Rectal smooth muscle tissue (tissue), 1 donor: ENCODE results near the gene PARD3B.

Experiments used
- H3K27ac ChIP-seq: one replicate; pipeline ENCODE4 v1.7.0; 2013; ENCODE audit warnings: low read depth, low read length, inconsistent platforms
- H3K27me3 ChIP-seq: one replicate; pipeline ENCODE4 v1.7.0; 2013; ENCODE audit warnings: low read length; ENCODE audit not compliant: control insufficient read depth, insufficient read depth
- H3K36me3 ChIP-seq: one replicate; pipeline ENCODE4 v1.7.0; 2013; ENCODE audit warnings: low read length; ENCODE audit not compliant: control insufficient read depth, insufficient read depth
- H3K4me1 ChIP-seq: one replicate; pipeline ENCODE4 v1.7.0; 2013; ENCODE audit warnings: low read length; ENCODE audit not compliant: control insufficient read depth, insufficient read depth
- H3K4me3 ChIP-seq: one replicate; pipeline ENCODE4 v1.7.0; 2013; ENCODE audit warnings: low read length
- H3K9ac ChIP-seq: one replicate; pipeline ENCODE4 v1.7.0; 2013; ENCODE audit warnings: low read length

PARD3B gene

DNA sequence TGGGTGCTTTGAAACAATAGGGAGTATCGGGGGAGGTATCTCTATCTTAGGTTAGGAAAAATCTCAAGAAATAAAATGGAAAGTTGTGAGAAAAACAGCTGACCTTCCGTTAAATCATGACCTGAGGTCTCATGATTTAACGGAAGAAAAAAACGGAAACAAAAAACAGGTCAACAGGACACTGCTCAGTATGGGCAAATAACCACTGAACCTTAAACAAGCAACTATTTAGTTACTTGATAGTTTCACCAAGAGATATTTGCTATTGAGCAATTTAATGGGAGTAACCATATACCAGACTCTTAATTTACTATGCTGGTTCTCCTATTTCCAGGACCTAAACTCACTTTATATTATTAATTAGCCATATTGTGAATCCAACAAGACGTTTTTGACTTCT lies 150.8 kb downstream of the PARD3B start:
- no peaks in the 10 kb centered on the region for H3K36me3 ChIP-seq
- peaks cover 4% of the 10 kb centered on the region for H3K4me1 ChIP-seq
- H3K27ac ChIP-seq, result no peak overlapping the region
- H3K9ac ChIP-seq, result no peak overlapping the region
- no peaks in the 10 kb centered on the region for H3K27me3 ChIP-seq
- H3K4me3 ChIP-seq, result no peak overlapping the region

DNA sequence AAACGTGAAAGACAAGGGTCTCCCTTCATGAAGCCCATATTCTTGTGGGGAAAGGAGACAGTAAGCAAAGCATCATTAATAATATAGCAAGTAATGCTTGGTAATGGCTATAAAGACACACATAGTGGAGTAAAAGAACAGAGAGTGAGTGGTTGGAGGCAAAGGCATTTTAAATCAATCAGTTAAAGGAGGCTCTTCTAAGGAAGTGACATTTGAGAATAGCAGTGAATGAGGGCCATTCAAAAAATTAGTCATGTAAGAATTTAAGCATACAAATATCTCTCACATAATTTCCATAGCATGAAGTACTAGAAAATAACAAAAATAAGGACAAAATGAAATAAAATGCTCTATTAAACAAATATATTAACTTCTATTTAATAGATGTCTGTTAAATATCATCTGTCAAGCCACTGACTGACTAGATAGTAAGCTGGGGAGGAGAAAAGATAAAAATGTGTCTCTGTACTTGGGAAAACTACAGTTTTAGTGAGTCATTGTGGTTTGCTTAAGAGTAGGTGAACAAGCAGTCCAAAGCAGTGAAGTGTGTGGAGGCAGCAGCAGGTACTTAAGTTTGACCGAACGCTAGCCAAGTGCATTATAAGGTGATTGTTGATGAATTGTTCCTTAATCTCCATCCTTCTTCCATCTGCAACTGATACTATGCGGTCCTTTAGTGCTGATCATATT lies 160.1 kb downstream of the PARD3B start:
- Histone ChIP-seq H3K4me3 (no peak overlapping the region), H3K36me3 (no peaks in the 10 kb centered on the region), H3K27me3 (no peaks in the 10 kb centered on the region), H3K4me1 (peaks cover 5% of the 10 kb centered on the region), H3K9ac (no peak overlapping the region), H3K27ac (no peak overlapping the region)

DNA sequence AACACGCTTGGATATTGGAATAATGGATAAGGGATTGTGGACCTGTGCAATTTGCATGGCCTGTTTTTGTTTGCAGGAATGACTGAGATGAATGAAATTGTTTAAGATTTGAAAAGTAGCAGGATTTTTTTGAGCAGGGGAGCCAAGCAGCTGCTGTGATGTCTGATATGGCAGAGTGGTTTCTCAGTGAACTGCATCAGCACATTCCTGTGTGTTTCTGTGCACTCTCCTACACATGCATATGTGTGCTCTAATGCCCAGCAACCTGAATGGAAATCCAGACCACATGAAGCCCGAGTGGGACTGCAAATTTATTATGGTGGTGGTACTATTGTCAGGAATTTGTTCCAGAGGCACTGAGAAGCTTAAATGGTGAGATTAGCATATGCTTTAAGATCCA lies 161.7 kb downstream of the PARD3B start:
- no peaks in the 10 kb centered on the region for H3K36me3 ChIP-seq
- peaks cover 5% of the 10 kb centered on the region for H3K4me1 ChIP-seq
- H3K27me3 ChIP-seq, result no peaks in the 10 kb centered on the region
- H3K27ac ChIP-seq, result no peak overlapping the region
- H3K9ac ChIP-seq, result no peak overlapping the region
- no peak overlapping the region for H3K4me3 ChIP-seq

DNA sequence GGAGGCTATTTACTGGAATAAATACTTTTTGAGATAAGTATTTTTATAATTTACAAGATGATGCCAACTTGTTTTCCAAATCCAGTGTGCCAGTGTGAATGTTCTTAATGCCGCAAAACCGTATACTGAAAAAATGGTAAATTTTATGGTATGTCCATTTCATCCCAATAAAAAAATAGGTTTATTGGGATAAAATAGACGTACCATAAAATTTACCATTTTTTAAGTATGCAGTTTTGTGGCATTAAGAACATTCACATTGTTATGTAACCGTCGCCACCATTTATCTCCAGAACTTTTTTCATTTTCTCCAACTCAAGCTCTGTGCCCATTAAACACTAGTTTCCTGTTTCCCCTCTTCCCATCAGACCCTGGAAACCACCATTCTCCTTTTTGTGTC lies 167.9 kb downstream of the PARD3B start:
- Histone ChIP-seq H3K4me3 (no peak overlapping the region), H3K4me1 (no peaks in the 10 kb centered on the region)

DNA sequence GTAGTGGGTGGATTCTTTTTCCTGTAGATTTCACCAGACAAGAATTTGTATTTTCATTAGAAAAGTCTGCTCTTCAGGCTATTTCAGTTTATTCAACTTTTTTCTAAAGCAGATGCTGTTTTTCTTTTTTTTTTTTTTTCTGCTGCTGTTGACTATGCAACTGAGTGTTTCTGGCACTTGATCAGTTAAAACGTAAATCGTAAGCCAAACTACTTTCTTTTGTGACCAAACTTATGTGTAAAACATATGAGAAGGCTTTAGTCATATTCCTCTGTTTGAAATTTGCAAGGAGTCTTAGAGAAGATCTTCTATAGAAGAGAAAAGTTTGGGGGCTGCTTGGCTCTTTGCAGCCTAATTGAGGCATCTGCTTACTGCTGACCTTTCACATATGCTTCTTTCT lies 170.1 kb downstream of the PARD3B start:
- no peaks in the 10 kb centered on the region for H3K4me1 ChIP-seq
- H3K4me3 ChIP-seq, result no peak overlapping the region
- no peaks in the 10 kb centered on the region for H3K36me3 ChIP-seq

More for the DNA sequence above, 167.9 kb downstream of the PARD3B start:
- Histone ChIP-seq H3K27me3 (no peaks in the 10 kb centered on the region), H3K27ac (no peak overlapping the region), H3K36me3 (no peaks in the 10 kb centered on the region), H3K9ac (no peak overlapping the region)

DNA sequence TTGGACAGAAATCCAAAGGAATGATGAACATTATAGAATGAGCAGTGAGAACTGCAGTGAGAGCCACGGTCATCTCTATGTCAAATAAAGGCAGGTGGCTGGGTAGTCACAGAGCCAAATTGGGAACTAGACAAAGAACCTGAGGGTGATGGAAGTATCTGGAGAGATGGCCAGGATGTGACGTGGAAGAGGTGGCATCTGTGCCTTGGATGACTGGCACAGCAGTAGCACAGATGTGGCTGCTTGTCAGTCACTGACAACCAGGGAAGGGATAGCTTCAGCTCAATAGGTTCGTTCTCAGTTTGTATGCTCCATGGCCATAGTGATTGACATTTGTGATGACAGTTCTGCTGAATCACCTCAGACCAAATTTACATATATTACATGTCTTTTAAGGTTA lies 172.3 kb downstream of the PARD3B start:
- no peaks in the 10 kb centered on the region for H3K4me1 ChIP-seq
- H3K4me3 ChIP-seq, result no peak overlapping the region
- no peak overlapping the region for H3K27ac ChIP-seq
- H3K36me3 ChIP-seq, result no peaks in the 10 kb centered on the region
- no peaks in the 10 kb centered on the region for H3K27me3 ChIP-seq
- H3K9ac ChIP-seq, result no peak overlapping the region

More for the DNA sequence above, 170.1 kb downstream of the PARD3B start:
- H3K27me3 ChIP-seq, result no peaks in the 10 kb centered on the region
- H3K27ac ChIP-seq, result no peak overlapping the region
- H3K9ac ChIP-seq, result no peak overlapping the region

DNA sequence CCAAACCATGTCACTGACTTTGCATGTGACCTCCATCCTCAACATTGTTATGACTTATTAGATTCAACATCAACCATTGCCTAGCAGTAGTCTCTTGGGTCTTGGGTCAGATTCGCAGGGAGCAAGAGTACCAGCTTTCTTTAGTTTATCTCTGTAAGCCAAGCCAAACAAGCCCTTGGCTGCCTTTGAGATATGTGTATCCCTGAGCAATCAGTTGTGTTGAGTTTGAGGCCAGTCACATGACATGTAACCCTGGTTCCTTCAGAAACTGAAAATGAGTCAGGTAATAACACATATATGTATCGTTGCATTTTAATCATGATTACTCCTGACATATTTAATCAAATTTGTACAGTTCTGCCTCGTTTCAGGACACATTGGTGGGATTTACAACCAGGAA lies 173.3 kb downstream of the PARD3B start:
- H3K9ac ChIP-seq, result no peak overlapping the region
- H3K4me3 ChIP-seq, result no peak overlapping the region
- H3K27me3 ChIP-seq, result no peaks in the 10 kb centered on the region
- no peak overlapping the region for H3K27ac ChIP-seq
- H3K4me1 ChIP-seq, result no peaks in the 10 kb centered on the region
- no peaks in the 10 kb centered on the region for H3K36me3 ChIP-seq

DNA sequence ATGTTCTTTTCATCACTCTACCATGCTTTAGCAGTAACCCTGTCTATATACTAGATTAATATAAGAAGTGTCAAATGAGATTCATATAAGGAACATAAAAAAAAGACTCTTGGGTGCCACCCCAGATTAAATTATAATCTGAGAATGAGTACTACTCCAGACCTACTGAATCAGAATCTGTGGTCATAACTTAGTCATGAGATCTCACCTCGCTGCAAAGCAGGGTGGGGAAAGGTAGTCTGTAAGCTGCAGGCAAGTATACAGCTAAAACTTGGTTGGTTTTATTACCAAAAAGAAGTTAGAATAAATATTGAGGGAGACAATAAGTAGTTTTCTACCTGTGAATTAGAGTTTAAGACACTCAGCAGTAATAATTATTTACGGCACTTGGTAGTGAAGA lies 175.6 kb downstream of the PARD3B start:
- H3K36me3 ChIP-seq, result no peaks in the 10 kb centered on the region
- H3K4me3 ChIP-seq, result no peak overlapping the region
- H3K27me3 ChIP-seq, result no peaks in the 10 kb centered on the region
- H3K4me1 ChIP-seq, result no peaks in the 10 kb centered on the region
- H3K9ac ChIP-seq, result no peak overlapping the region
- H3K27ac ChIP-seq, result no peak overlapping the region

DNA sequence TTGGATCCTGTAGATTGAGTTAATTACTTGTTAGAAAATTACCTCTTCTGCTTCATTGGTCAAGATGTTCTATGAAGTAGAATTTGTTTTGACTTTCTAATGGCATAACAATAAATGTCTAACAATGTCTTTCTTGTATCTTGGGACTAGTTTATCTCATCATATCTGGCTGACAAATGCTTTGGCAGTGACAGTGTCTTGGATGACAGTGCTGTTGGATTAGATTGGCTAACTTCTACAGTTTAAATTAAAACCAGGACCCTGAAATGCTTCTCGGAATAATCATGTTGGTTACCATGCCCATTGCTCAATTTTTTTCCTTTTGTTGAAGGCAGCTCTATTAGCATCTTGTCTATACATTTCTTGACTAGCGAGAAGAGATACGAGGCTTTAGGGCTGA lies 176.9 kb downstream of the PARD3B start:
- no peaks in the 10 kb centered on the region for H3K36me3 ChIP-seq
- no peak overlapping the region for H3K4me3 ChIP-seq
- no peak overlapping the region for H3K9ac ChIP-seq
- no peaks in the 10 kb centered on the region for H3K27me3 ChIP-seq
- no peaks in the 10 kb centered on the region for H3K4me1 ChIP-seq
- H3K27ac ChIP-seq, result no peak overlapping the region

DNA sequence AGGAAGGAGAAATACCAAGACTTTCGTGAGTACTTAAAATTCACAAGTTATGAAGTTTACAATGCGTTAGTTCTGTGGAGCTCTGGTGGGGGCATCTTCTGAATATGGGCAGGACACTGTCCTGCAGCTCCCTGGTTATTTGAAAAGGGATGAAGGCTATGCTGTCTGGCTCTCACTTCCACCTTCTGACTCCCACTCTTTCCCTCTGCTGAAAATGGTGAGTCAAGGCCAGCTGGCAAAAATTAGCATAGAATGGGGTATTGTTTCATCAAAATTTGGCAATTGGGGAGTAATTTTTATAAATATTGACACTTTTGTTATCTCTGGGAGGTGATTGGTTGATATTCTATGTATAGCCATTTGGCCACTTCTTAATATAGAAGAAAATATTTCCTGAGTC lies 177.4 kb downstream of the PARD3B start:
- no peaks in the 10 kb centered on the region for H3K4me1 ChIP-seq
- H3K36me3 ChIP-seq, result no peaks in the 10 kb centered on the region
- H3K9ac ChIP-seq, result no peak overlapping the region
- no peak overlapping the region for H3K27ac ChIP-seq
- H3K4me3 ChIP-seq, result no peak overlapping the region
- H3K27me3 ChIP-seq, result no peaks in the 10 kb centered on the region

DNA sequence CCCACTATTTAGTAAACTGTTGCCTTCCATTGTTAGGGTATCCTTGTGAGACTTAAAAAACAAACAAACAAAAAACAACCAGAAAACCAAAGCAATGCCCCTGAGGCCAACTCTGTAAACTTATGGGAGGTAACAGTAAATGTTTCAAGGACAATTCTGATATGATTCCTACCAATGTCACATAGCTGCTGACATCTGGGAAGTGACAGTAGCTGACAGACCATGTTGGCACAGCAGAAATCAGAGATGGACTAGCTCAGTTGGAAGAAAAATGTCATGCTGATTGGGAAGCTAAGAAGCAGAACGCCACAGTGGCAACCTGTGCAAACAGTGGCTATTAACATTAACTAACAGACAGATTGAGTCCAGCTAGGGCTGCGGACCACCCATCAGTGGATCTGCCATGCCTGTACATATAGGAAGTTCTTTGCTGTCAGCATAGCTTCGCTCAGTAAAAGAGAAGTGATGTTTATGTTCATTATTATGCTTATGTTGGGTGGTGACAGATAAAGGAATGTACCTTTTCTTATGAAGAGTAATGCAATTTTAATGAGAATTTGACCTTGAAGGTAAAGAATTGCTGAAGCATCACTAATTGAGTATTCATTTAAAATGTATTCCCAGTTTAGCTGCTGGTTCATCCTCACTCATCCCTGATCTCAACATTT lies 180.6 kb downstream of the PARD3B start:
- Histone ChIP-seq H3K27ac (no peak overlapping the region), H3K4me1 (peaks cover 5% of the 10 kb centered on the region), H3K27me3 (no peaks in the 10 kb centered on the region), H3K9ac (no peak overlapping the region), H3K4me3 (no peak overlapping the region), H3K36me3 (no peaks in the 10 kb centered on the region)

DNA sequence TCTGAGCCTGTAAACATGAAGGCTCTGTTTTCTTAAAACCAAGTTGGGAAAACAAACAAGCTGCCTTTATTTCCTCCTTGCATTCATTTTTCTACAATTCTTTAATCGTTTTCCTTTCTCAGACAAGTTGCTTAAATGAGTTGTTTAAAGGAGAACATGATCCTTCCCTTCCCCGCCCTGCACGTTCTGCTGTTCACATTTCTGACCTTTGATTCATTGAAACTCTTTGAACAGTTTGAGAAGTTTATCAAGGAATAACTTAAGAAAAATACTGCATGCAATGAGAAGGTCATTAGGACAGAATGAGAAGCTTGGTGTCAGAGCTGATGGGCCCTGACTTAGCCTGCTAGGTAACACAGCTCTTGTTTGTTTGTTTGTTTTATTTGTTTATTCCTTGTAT lies 181.6 kb downstream of the PARD3B start:
- peaks cover 6% of the 10 kb centered on the region for H3K4me1 ChIP-seq
- H3K36me3 ChIP-seq, result no peaks in the 10 kb centered on the region
- no peak overlapping the region for H3K27ac ChIP-seq
- H3K27me3 ChIP-seq, result no peaks in the 10 kb centered on the region
- no peak overlapping the region for H3K4me3 ChIP-seq
- no peak overlapping the region for H3K9ac ChIP-seq

DNA sequence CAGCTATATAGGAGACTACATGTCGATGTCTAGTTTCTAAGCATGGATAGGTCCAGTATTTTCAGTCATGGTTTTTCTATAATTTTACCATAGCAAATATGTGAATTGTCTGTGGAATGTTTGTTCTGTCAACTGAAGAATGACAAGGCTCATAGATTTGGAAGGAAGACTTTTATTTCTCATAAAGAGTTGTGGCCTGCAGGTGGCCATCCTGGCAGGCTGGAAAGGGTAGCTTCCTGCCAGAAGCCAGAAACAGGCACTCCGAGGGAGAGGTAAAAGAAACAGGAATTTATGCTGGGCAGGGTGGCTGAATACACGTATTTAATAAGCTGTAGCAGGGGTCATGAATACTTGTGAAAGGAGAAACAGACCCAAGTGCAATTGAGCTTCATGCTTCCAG lies 182.1 kb downstream of the PARD3B start:
- Histone ChIP-seq H3K9ac (no peak overlapping the region), H3K4me1 (peaks cover 6% of the 10 kb centered on the region), H3K4me3 (no peak overlapping the region), H3K27ac (no peak overlapping the region), H3K36me3 (no peaks in the 10 kb centered on the region), H3K27me3 (no peaks in the 10 kb centered on the region)
